Chondrocyte (in vitro differentiated cells): ENCODE measurements around the gene CPNE8. TPM values are rescaled to one million over a fixed set of nuclear protein-coding genes. Genes with fewer than 3 reads are reported as not detected.

Experiments used
- DNase-seq: peaks from one replicate; pipeline ENCODE4 v3.0.0; 2021; ENCODE audit warnings: mixed read lengths, low spot score
- H3K27ac Mint-ChIP-seq: one replicate; pipeline ENCODE4 v1.8.0; 2021; ENCODE audit warnings: mild to moderate bottlenecking, moderate library complexity, mixed read lengths; ENCODE audit not compliant: unreplicated experiment
- H3K27me3 Mint-ChIP-seq: 2 replicates; pipeline ENCODE4 v1.8.0; 2021; ENCODE audit warnings: low read depth, mixed read lengths
- H3K36me3 Mint-ChIP-seq: 2 replicates; pipeline ENCODE4 v1.8.0; 2021; ENCODE audit warnings: low read depth, mixed read lengths
- H3K4me1 Mint-ChIP-seq: 2 replicates; pipeline ENCODE4 v1.8.0; 2021; ENCODE audit warnings: low read depth, mild to moderate bottlenecking, mixed read lengths
- H3K4me3 Mint-ChIP-seq: one replicate; pipeline ENCODE4 v1.8.0; 2021; ENCODE audit warnings: mild to moderate bottlenecking, moderate library complexity, mixed read lengths; ENCODE audit not compliant: unreplicated experiment
- H3K9me3 Mint-ChIP-seq: 2 replicates; pipeline ENCODE4 v1.8.0; 2021; ENCODE audit warnings: low read depth, mixed read lengths
- total RNA-seq: library from RNA; stranded (reverse); gene quantifications from 3 replicates; pipeline ENCODE4 v1.2.1, GENCODE V29; 2021
- TF ChIP-seq, protein P1 (sequence below): fragments of 200-600 bp; sonication (generic); IDR thresholded peaks from 2 replicates; pipeline ENCODE4 v1.5.0; 2021; ENCODE audit warnings: antibody characterized with exemption, mild to moderate bottlenecking, moderate library complexity

Gene CPNE8
- total RNA-seq, 1 donor from 2014 or later: 10.6 TPM

DNA sequence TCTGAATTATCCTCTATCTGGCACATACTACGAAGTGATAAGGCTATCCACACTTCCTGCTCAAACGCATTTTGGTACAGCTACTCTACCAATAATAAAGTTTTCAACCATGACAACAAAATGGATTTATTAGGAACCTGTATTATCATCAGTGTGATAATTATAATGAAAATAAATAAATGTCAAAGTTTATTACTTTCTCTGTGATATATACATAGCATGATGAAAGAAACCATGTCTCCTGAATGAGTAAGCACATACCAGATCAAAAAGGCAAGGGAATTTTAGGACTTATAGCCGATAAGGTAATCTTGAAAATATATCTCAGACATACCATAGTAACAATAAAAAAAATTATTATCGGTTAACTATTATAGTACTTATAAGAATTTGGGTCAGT lies 61.1 kb downstream of the CPNE8 start:
- H3K27ac Mint-ChIP-seq: no peak overlapping the region
- no peak for DNase-seq
- no peaks in the 10 kb centered on the region for H3K9me3 Mint-ChIP-seq
- H3K4me3 Mint-ChIP-seq: no peak overlapping the region
- TF ChIP-seq, protein P1, sequence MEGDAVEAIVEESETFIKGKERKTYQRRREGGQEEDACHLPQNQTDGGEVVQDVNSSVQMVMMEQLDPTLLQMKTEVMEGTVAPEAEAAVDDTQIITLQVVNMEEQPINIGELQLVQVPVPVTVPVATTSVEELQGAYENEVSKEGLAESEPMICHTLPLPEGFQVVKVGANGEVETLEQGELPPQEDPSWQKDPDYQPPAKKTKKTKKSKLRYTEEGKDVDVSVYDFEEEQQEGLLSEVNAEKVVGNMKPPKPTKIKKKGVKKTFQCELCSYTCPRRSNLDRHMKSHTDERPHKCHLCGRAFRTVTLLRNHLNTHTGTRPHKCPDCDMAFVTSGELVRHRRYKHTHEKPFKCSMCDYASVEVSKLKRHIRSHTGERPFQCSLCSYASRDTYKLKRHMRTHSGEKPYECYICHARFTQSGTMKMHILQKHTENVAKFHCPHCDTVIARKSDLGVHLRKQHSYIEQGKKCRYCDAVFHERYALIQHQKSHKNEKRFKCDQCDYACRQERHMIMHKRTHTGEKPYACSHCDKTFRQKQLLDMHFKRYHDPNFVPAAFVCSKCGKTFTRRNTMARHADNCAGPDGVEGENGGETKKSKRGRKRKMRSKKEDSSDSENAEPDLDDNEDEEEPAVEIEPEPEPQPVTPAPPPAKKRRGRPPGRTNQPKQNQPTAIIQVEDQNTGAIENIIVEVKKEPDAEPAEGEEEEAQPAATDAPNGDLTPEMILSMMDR: no peak
- no peaks in the 10 kb centered on the region for H3K27me3 Mint-ChIP-seq
- peaks cover 6% of the 10 kb centered on the region for H3K4me1 Mint-ChIP-seq
- H3K36me3 Mint-ChIP-seq: no peaks in the 10 kb centered on the region

GRCh38 chr12:38838056-38838850 lies 67.1 kb downstream of the CPNE8 start:
- H3K4me1 Mint-ChIP-seq: no peaks in the 10 kb centered on the region
- no peak overlapping the region for H3K27ac Mint-ChIP-seq
- no peak for DNase-seq
- no peaks in the 10 kb centered on the region for H3K36me3 Mint-ChIP-seq
- H3K4me3 Mint-ChIP-seq: no peak overlapping the region
- no peaks in the 10 kb centered on the region for H3K9me3 Mint-ChIP-seq
- H3K27me3 Mint-ChIP-seq: no peaks in the 10 kb centered on the region
- TF ChIP-seq, protein P1: no peak

DNA sequence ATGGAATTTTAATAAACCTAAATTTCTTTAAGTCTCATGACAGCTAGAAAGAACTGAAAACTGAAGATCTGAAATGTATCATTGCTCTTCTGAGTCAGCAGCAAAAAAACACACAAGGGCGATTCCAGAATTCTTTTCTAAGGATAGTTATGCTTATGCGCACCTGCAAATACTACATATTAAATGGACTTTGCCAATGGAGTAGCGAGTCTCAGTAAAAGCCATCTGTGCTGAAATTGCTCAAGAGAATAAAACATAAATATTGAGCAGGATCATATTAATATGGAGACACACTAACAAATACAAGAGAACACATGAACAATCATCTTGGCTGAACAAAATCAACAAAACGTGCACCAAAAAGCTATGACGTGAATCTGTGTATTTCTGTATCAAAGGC lies 73.7 kb downstream of the CPNE8 start:
- Mint-ChIP-seq H3K4me3 (no peak overlapping the region), H3K27ac (no peak overlapping the region), H3K27me3 (no peaks in the 10 kb centered on the region), H3K9me3 (no peaks in the 10 kb centered on the region), H3K4me1 (no peaks in the 10 kb centered on the region), H3K36me3 (peaks cover 2% of the 10 kb centered on the region)
- TF ChIP-seq, protein P1: no peak
- DNase-seq: no peak

DNA sequence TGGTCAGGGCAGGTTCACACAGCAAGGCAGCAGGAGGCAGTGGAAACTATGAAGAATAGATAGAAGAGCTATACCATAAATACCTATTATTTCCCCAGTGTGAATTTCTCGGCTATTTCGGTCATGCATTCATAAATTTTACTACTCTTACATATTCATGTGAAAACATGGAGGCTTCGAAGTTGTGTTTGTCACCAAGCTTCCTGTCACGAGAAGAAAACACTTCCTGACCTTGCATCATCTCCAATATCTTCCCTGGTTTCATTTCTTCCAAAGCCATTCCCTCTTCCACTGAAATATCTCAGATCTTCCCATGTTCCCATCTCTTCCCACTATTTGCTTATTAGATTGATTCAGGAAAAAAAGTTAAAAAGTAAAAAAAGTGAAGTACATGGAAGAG lies 80.4 kb downstream of the CPNE8 start:
- H3K27ac Mint-ChIP-seq: no peak overlapping the region
- H3K4me1 Mint-ChIP-seq: peaks cover 3% of the 10 kb centered on the region
- TF ChIP-seq, protein P1: no peak
- no peak overlapping the region for H3K4me3 Mint-ChIP-seq
- no peaks in the 10 kb centered on the region for H3K27me3 Mint-ChIP-seq
- no peaks in the 10 kb centered on the region for H3K9me3 Mint-ChIP-seq
- H3K36me3 Mint-ChIP-seq: peaks cover 2% of the 10 kb centered on the region
- no peak for DNase-seq

DNA sequence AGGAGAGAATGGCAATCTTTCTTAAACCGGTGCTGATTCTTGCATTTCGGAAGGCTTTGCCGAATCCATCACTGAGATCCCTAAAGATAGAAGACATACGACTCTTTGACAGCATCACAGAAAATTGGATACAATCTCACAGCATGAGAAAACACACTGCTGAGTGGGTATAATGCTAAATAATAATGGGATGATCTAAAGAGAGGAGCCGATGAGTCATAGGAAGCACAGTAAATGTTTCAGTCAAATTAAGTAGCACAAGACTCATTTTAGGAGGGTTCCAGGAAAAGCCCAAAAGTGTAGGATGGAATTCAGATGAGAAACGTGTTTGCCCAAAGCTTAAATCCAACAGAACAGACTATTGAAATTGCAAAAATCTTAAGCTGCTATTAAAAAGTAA lies 81.7 kb downstream of the CPNE8 start:
- H3K27ac Mint-ChIP-seq: no peak overlapping the region
- peaks cover 3% of the 10 kb centered on the region for H3K4me1 Mint-ChIP-seq
- no peaks in the 10 kb centered on the region for H3K9me3 Mint-ChIP-seq
- TF ChIP-seq, protein P1: no peak
- no peaks in the 10 kb centered on the region for H3K27me3 Mint-ChIP-seq
- no peak for DNase-seq
- peaks cover 2% of the 10 kb centered on the region for H3K36me3 Mint-ChIP-seq
- no peak overlapping the region for H3K4me3 Mint-ChIP-seq
